ENCODE measurements around the gene RABAC1.

Gene RABAC1

DNA sequence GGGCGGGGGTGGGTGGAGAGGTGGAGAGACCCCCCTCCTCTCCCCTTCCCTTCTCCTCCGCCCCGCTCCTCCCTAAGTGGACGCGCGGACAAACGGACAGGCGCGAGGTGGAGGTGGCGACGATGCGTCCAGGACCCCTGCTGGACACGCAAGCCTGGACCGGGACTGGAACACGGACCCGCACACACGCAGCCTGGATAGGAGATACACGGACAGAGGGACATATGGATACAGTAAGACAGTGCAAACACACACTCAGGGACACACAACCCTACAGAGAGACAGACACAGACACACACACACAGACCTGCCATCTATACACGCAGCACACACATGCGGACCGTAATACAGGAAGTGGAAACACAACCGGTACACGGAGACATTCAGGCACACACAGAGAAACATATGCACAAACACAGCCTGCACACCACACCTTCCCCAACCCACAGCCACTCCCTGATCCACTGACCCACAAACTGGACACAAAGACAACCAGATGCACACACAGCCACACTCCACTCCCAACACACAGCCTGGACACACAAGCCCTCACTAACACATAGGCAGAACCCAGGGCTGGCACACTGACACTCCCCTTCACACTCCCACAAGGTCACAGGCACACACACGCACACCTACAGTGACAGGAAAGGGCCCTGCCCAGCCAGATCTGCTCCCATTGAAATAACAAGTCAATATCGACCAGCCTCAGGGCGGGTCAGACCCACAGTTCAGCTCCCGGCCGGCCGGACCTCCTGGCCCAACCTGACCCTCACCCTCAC is 30.2 kb downstream of the RABAC1 start:
- no peak for DNase-seq (ENCODE audit: low read depth)

DNA sequence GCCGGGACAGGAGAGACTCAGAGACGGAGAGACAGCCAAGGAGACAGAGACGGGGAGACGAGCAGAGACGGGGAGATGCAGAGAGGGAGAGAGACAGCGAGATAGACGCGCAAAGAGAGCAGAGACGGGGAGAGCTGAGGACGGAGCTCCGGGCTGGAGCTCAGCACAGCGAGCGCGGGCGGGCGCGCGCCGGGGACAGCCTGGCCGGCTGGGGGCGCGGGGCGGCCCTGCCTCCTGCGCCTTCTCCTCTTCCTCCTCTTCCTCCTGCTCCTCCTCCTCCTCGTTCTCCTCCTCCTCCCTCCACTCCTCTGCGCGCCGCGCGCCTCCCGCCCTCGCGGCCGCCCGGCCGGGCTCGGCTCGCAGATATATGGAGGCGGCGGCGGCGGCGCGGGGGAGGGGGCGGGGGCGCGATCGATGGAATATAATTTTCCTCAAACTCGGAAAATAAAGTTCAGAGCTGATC is 30.9 kb downstream of the RABAC1 start, which contains the start of gene ERFL:
TSS of gene ERFL (minus strand) at position 229 of the 463 bp plus-strand sequence. CDS start 15,530 bp downstream, outside the sequence.
- DNase-seq (ENCODE audit: low read depth) = no peak

DNA sequence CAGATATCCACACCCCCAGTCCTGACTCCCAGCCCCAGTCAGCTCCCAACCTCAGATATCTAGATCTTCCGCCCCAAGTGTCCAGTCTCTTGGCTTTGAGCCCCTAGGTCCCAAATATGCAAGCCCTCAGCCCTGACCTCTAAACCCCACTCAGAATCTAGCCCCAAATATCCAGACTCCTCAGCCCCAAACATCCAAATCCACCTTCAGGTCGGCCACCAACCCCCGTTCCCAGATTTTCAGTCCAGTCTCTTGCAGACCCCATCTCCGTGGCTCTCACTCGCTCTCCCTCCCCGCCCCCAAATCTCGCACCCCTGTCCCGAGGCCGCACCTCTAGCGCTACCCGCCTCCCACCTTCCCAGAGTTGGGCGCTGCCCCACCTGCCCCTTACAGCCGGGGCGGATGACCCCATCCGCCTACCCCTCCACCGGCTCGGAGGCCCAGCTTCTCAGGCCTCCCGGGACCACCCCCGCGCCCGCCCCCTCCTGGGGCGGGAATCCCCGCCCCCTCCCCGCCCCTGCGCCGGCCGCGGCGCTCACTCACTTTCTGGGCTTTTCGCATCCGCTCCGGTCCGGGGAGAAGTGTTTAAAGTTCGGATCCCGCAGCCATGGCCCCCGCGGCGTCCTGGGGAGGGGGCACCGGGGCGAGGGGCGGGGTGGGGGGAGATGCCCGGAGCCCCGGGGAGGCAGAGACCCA is 31.5 kb downstream of the RABAC1 start:
- no peak for DNase-seq (ENCODE audit: low read depth)

GRCh38 chr19:41926763-41927496 is 32.2 kb downstream of the RABAC1 start:
- DNase-seq (ENCODE audit: low read depth) = no peak

- DNase-seq (ENCODE audit: low read depth) = no peak
Observed at GRCh38 chr19:41926028-41926762, 32.9 kb downstream of the RABAC1 start.

GRCh38 chr19:41925208-41926003 is 33.7 kb downstream of the RABAC1 start:
- DNase-seq (ENCODE audit: low read depth) = no peak

GRCh38 chr19:41924151-41925145 is 34.7 kb downstream of the RABAC1 start:
- no peak for DNase-seq (ENCODE audit: low read depth)

- DNase-seq (ENCODE audit: low read depth) = no peak
Observed at GRCh38 chr19:41923045-41923788, 35.9 kb downstream of the RABAC1 start.

GRCh38 chr19:41922585-41922984 is 36.5 kb downstream of the RABAC1 start:
- no peak for DNase-seq (ENCODE audit: low read depth)

GRCh38 chr19:41921577-41922576 is 37.2 kb downstream of the RABAC1 start:
- DNase-seq (ENCODE audit: low read depth) = no peak

GRCh38 chr19:41920882-41921576 is 38.1 kb downstream of the RABAC1 start:
- no peak for DNase-seq (ENCODE audit: low read depth)

GRCh38 chr19:41919948-41920712 is 39.0 kb downstream of the RABAC1 start:
- no peak for DNase-seq (ENCODE audit: low read depth)

- no peak for DNase-seq (ENCODE audit: low read depth)
Observed at GRCh38 chr19:41918653-41919244, 40.4 kb downstream of the RABAC1 start.

DNA sequence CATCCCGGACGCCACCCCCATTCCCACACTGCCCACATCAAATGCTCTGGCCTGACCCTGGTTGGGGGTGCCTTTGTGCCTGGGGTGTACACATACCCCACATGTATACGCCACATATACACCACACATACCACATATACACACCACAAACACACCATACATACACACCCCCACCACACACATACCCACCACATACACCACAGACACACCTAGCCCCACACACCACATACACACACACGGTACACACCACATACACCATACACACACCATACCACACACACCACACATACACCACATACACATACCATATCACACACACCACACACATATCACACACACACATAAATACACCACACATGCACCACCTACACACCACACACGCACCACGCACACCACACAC is 41.0 kb downstream of the RABAC1 start:
- no peak for DNase-seq (ENCODE audit: low read depth)

GRCh38 chr19:41917676-41918075 is 41.4 kb downstream of the RABAC1 start:
- DNase-seq (ENCODE audit: low read depth) = no peak
